Stimulated activated naive B cell treated with anti-CD40 and anti-IgM and Interleukin-4, amounts not matched to agents 10 μg/mL and 1 μg/mL and 100 μg/mL, for 72 hours (primary cell): ENCODE measurements around the gene ETHE1.

Experiments
- ATAC-seq, 2 donors: fragments of 150-1000 bp; cut with Tn5 transposase; replicated peaks; 2 replicates each; pipeline ENCODE4 v1.10.0; 2021; ENCODE audit warnings: moderate library complexity in 1 of 2
- DNase-seq: peaks from one replicate; pipeline ENCODE4 v3.0.0; 2021
- H3K27ac Mint-ChIP-seq: one replicate; pipeline ENCODE4 v1.8.0; 2022; ENCODE audit warnings: mild to moderate bottlenecking, mixed read lengths
- H3K27me3 Mint-ChIP-seq, 2 donors: one replicate each; pipeline ENCODE4 v1.8.0; 2022; ENCODE audit warnings: mixed read lengths in 2 of 2
- H3K36me3 Mint-ChIP-seq, 2 donors: one replicate each; pipeline ENCODE4 v1.8.0; 2022; ENCODE audit warnings: mixed read lengths in 2 of 2, mild to moderate bottlenecking in 1 of 2
- H3K4me1 Mint-ChIP-seq, 2 donors: one replicate each; pipeline ENCODE4 v1.8.0; 2022; ENCODE audit warnings: mixed read lengths in 2 of 2, mild to moderate bottlenecking in 1 of 2
- H3K4me3 Mint-ChIP-seq, 2 donors: one replicate each; pipeline ENCODE4 v1.8.0; 2022; ENCODE audit warnings: mild to moderate bottlenecking in 2 of 2, mixed read lengths in 2 of 2, moderate library complexity in 1 of 2
- H3K9me3 Mint-ChIP-seq, 2 donors: one replicate each; pipeline ENCODE4 v1.8.0; 2022; ENCODE audit warnings: mixed read lengths in 2 of 2, mild to moderate bottlenecking in 1 of 2

The ETHE1 gene

DNA sequence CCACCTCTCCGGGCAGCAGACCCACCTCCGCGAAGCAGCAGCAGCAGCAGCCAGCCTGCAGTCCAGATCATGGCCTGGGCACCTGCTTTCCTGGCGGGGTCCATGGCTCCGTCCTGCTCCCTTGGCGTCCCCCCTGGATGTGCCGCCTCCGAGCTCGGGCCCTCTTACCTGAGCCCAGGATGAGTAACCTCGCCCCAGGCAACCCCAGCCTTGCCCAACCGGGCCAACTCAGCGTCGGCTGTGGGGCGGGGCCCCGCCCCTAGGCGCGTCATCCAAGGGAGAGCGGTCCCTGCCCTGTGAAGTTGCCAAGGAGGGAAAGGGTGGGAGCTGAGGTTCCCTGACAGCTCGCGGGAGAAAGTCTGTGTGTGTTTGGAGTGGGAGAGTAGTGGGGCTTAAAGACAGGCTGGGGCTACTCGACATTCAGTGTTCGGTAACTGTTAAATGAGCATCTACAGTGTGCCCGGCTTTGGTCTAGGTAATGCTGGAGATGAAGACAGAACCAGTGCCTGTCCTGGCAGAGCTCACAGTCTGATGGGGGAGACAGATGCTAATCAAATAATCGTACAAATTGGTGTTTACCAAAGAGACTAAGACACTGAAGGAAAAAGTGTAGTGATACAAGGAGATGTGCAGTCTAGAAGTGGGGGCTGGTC lies 61.4 kb downstream of the ETHE1 start, which contains the start of gene LYPD3:
Gene LYPD3, minus strand, starts transcription at position 141 of the 653 bp plus-strand sequence. Its CDS starts 37 bp downstream, at position 104.
- H3K4me3 Mint-ChIP-seq, result peak within 1 kb of the TSS; percentile 88 to 92
- DNase-seq (no peak), ATAC-seq (no peak)
- H3K36me3 Mint-ChIP-seq, result no peaks in the 10 kb centered on the region
- no peaks in the 10 kb centered on the region for H3K9me3 Mint-ChIP-seq
- no peak within 1 kb of the TSS for H3K27ac Mint-ChIP-seq
- H3K27me3 Mint-ChIP-seq, result peaks cover 10 to 28% of the 10 kb centered on the region in 2 donors
- peaks cover 18 to 41% of the 10 kb centered on the region in 2 donors for H3K4me1 Mint-ChIP-seq

DNA sequence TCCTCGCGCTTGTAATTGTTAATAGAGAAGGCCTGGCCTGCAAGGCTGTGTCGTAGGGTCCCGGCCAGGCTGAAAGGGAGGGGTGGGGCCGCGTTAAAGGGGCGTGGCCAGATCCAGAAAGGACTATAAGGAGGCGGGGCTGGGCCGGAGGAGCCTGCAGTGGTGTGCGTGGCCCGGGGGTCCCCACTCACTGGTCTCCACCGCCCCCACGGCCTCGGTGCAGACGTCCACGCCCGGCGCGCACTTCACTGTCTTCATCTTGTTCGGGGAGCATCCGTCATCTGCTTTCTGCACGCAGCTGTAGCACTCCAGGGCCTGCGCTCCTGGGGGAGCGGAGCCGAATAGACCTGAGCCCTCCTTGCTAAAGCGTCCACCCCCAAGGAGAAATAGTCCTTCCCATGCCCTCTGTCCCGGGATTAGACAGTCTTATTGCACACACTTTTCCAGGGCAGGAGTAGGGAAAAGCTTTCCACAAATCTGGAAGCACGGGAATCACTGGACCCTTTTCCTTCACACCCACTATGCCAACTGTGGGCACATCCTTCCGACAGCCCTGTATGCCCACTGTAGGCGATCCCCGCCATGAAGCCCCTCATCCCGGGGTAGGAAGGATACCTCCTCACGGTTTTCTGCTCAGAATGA lies 62.7 kb downstream of the ETHE1 start:
- no peaks in the 10 kb centered on the region for H3K9me3 Mint-ChIP-seq
- no peak for DNase-seq

DNA sequence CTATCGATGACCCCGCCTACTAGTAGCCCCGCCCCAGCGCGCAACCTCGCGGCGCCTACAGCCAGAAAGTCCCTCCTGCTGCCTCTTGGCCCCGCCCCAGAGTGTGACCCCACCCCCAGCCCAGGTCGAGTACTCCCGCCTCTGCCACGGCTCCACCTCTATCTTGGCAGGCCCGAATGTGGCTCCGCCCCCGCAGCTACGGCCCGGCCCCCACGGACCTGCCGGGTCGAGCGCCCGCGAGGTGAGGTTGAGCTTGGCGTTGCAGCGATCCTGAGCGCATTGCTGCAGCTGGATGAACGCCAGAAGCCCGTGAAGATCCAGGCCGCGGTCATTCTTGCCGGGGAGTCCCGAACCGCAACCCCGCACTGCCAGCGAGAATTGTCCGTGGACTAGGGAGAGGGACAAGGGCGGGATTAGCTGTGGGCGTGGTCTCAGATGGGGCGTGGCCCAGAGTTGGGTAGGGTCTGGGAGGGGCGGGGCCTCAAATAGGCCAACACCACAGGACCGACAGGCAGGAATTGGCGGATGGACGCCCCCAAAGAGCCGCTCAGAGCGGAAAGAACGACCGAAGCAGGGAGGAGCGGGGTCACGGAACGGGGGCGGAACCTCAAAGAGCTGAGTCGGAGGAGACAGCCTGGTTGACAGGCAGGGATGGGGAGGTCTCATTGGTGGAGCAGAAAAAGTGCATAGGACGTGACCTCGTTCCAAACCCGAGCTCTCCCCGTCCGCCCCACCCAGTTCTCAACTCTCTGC lies 63.4 kb downstream of the ETHE1 start:
- peak; percentile 94 for DNase-seq
- ATAC-seq, result peak; percentile 90 to 93
- Mint-ChIP-seq H3K4me1 (peaks cover 18 to 41% of the 10 kb centered on the region in 2 donors), H3K9me3 (no peaks in the 10 kb centered on the region), H3K4me3 (peak overlapping the region; percentile 88 to 92), H3K27me3 (peaks cover 10 to 28% of the 10 kb centered on the region in 2 donors), H3K36me3 (no peaks in the 10 kb centered on the region), H3K27ac (peak overlapping the region; percentile 70)

More for the DNA sequence above, 62.7 kb downstream of the ETHE1 start:
- Mint-ChIP-seq H3K4me3 (peak overlapping the region; percentile 88 to 92), H3K4me1 (peaks cover 18 to 41% of the 10 kb centered on the region in 2 donors), H3K27ac (peak overlapping the region; percentile 70), H3K36me3 (no peaks in the 10 kb centered on the region), H3K27me3 (peaks cover 10 to 28% of the 10 kb centered on the region in 2 donors)
- ATAC-seq, result peak; percentile 48 to 53

DNA sequence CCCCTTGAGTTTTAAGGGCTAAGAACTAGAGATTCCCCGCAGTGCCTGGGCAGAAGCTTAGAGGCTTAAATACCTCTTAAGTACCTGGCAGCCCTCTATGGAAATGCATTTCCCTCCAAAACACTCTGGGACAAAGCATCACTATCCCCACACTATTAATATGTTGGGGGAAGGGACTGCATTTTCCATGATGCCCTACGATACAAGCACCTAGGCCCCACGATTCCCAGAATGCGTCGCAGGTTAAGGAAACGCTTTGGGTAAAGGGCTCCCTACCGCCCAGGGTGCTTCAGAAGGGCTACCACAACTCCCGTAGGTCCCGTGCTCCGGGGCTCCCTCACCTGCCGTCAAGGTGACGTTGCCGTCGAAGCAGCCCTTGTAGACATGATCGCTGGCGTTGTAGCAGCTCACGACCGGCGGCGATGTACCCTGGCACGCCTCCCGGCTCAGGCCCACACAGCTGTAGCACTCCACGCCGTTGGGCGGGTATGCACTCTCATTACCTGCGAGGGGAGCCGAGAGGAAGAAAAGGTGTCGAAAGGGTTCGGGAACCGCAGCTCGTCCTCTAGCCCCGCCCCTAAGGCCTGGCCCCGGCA lies 64.1 kb downstream of the ETHE1 start:
- Mint-ChIP-seq H3K4me3 (peak overlapping the region; percentile 88 to 92), H3K27ac (peak overlapping the region; percentile 39), H3K27me3 (peaks cover 10 to 28% of the 10 kb centered on the region in 2 donors), H3K9me3 (no peaks in the 10 kb centered on the region), H3K4me1 (peaks cover 16 to 41% of the 10 kb centered on the region in 2 donors), H3K36me3 (no peaks in the 10 kb centered on the region)
- ATAC-seq (no peak), DNase-seq (no peak)

DNA sequence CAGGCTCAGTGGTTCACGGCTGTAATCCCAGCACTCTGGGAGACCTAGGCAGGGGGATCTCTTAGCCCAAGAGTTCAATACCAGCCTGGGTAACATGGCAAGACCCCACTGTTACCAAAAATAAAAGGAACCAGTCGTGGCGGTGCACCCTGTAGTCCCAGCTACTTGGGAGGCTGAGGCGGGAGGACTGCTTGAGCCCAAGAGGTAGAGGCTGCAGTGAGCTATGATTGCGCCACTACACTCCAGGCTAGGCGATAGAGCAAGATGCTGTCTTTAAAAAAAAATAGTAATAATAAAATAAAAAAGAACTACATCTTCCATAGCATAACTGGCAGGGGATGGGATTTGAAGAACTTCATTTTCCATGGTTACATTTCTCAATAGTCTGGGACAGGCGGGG lies 64.6 kb downstream of the ETHE1 start:
- Mint-ChIP-seq H3K36me3 (no peaks in the 10 kb centered on the region), H3K27ac (peak overlapping the region; percentile 20), H3K4me3 (peak overlapping the region in 1 of 2 donors; percentile 8), H3K27me3 (peaks cover 10 to 28% of the 10 kb centered on the region in 2 donors), H3K9me3 (no peaks in the 10 kb centered on the region), H3K4me1 (peaks cover 16 to 41% of the 10 kb centered on the region in 2 donors)
- DNase-seq, result no peak
- no peak for ATAC-seq

DNA sequence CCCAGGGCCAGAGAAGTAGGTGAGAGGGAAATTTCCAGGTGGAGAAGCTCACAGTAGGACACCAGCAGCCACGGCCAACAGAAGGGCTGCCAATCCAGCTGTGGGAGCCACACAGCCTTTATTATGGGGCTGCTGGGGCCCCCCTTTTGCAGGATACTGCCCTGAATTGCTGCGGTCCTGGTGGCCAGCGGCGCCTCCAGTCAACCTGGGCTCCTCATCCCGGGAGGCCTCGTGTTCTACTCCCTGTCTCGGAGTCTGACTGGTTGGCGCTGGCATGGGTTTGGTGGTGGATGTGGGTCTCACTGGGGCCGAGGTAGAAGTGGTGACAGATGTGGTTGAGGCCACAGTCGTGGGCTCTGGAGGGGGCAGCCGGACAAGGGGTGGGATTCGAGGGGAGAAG lies 65.7 kb downstream of the ETHE1 start:
- Mint-ChIP-seq H3K4me3 (peak overlapping the region in 1 of 2 donors; percentile 46), H3K4me1 (peaks cover 16 to 41% of the 10 kb centered on the region in 2 donors), H3K27ac (peak overlapping the region; percentile 10), H3K9me3 (no peaks in the 10 kb centered on the region), H3K36me3 (no peaks in the 10 kb centered on the region), H3K27me3 (peaks cover 10 to 28% of the 10 kb centered on the region in 2 donors)
- no peak for ATAC-seq
- no peak for DNase-seq

DNA sequence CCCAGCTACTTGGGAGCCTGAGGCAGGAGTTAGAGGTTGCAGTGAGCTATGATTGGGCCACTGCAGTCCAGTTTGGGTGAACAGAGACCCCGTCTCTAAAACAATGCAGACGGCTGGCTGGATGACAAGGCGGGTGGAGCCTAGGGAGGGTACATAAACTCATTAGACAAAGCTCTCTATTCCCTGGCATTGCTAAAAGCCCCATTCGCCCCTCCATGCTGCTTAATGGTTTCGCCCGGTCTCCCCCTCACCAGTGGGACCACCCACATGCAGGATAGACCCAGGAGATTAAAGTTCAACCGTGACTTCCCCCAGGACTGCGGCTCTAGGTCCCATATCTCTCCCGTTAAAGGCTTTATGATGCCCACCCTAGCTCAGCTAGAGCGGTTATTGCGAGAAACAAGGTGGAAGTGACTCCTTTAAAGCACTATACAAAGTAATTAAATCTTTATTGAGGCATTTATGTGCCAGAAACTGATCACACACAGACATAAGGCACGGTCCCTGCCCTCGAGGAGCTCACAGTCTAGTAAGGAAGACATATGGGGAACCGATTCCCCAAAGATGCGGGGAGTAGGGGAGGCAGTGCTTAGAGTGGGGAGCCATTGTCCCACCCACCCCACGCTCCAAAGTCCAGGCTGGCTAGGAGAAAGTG lies 66.5 kb downstream of the ETHE1 start:
- Mint-ChIP-seq H3K9me3 (no peaks in the 10 kb centered on the region), H3K27me3 (peaks cover 2 to 20% of the 10 kb centered on the region in 2 donors), H3K4me3 (no peak overlapping the region), H3K36me3 (no peaks in the 10 kb centered on the region), H3K4me1 (peaks cover 21 to 48% of the 10 kb centered on the region in 2 donors), H3K27ac (no peak overlapping the region)
- no peak for ATAC-seq
- DNase-seq, result no peak

DNA sequence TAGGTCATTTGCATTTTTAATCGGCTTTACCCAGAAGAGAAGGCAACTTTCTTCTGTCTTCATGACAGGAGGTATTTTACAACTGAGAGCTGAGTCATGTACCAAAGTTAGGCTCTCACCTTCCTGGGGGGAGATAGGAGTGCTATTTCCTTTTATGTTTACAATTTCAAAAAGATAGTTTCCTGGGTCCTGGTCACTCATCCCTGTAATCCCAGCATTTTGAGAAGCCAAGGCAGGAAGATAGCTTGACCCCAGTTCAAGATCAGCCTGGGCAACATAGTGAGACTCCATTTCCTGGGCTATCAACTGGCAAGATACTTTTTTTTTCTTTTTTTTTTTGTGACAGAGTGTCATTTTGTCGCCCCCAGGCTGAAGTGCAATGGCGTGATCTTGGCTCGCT lies 69.2 kb downstream of the ETHE1 start:
- H3K27ac Mint-ChIP-seq, result no peak overlapping the region
- no peaks in the 10 kb centered on the region for H3K36me3 Mint-ChIP-seq
- H3K9me3 Mint-ChIP-seq, result no peaks in the 10 kb centered on the region
- H3K27me3 Mint-ChIP-seq, result peaks cover under 1 to 14% of the 10 kb centered on the region in 2 donors
- DNase-seq (no peak), ATAC-seq (no peak)
- H3K4me1 Mint-ChIP-seq, result peaks cover 17 to 39% of the 10 kb centered on the region in 2 donors
- H3K4me3 Mint-ChIP-seq, result no peak overlapping the region
